GM19467 (cell line): ENCODE measurements around the gene ARHGAP22.

Experiments used
- ATAC-seq: cut with Tn5 transposase; IDR thresholded peaks from one replicate; pipeline ENCODE4 v1.9.1; 2021; ENCODE audit warnings: mild to moderate bottlenecking, moderate library complexity; ENCODE audit not compliant: unreplicated experiment

ARHGAP22 gene

GRCh38 chr10:48536156-48536500 is 68.7 kb downstream of the ARHGAP22 start:
- ATAC-seq = no peak

- ATAC-seq = no peak
These were observed 69.3 kb downstream of the ARHGAP22 start for GRCh38 chr10:48535416-48536155.

GRCh38 chr10:48533951-48534720 is 70.7 kb downstream of the ARHGAP22 start:
- no peak for ATAC-seq

- ATAC-seq = no peak
These were observed 71.3 kb downstream of the ARHGAP22 start for GRCh38 chr10:48533540-48533939.

- no peak for ATAC-seq
These were observed 73.4 kb downstream of the ARHGAP22 start for GRCh38 chr10:48531486-48531885.

GRCh38 chr10:48529331-48529730 is 75.5 kb downstream of the ARHGAP22 start:
- ATAC-seq = no peak

- ATAC-seq = no peak
These were observed 77.1 kb downstream of the ARHGAP22 start for GRCh38 chr10:48527756-48528155.

GRCh38 chr10:48526846-48527505 is 77.9 kb downstream of the ARHGAP22 start:
- ATAC-seq = no peak

- ATAC-seq = no peak
These were observed 78.7 kb downstream of the ARHGAP22 start for GRCh38 chr10:48526011-48526821.

GRCh38 chr10:48525113-48525512 is 79.8 kb downstream of the ARHGAP22 start:
- ATAC-seq = no peak

- ATAC-seq = no peak
These were observed 80.8 kb downstream of the ARHGAP22 start for GRCh38 chr10:48523820-48524758.

- no peak for ATAC-seq
These were observed 81.6 kb downstream of the ARHGAP22 start for GRCh38 chr10:48523212-48523819.

GRCh38 chr10:48522011-48522765 is 82.7 kb downstream of the ARHGAP22 start:
- ATAC-seq = no peak

GRCh38 chr10:48520594-48520993 is 84.3 kb downstream of the ARHGAP22 start:
- ATAC-seq = no peak

- ATAC-seq = no peak
These were observed 84.7 kb downstream of the ARHGAP22 start for GRCh38 chr10:48520184-48520506.

GRCh38 chr10:48519481-48520183 is 85.2 kb downstream of the ARHGAP22 start:
- ATAC-seq = no peak

GRCh38 chr10:48518986-48519385 is 85.9 kb downstream of the ARHGAP22 start:
- no peak for ATAC-seq
